Naive thymus-derived CD4-positive, alpha-beta T cell (primary cell): ENCODE results near the gene NT5C1B. TPM values are rescaled to one million over a fixed set of nuclear protein-coding genes. Genes with fewer than 3 reads are reported as not detected.

Source experiments
- ATAC-seq: fragments of 150-1000 bp; cut with Tn5 transposase; 2 replicates; pipeline ENCODE4 v1.10.0; 2021; ENCODE audit warnings: mild to moderate bottlenecking, moderate library complexity
- CTCF ChIA-PET: fragments of 350-600 bp; sonication (Branson Sonifier 250); formaldehyde crosslinking; loops from one replicate; lab custom pipeline; 2021; ENCODE audit warnings: antibody characterized with exemption; lab: Charles Lee
- POLR2A ChIA-PET: fragments of 350-600 bp; sonication (Branson Sonifier 250); formaldehyde crosslinking; loops from one replicate; lab custom pipeline; 2021; ENCODE audit warnings: antibody characterized with exemption, inconsistent platforms; lab: Charles Lee
- DNase-seq, 9 donors: peaks; one replicate each; pipeline versions ENCODE4 v3.0.0 to v3.0.0-alpha.2; 2020 to 2022; ENCODE audit warnings: mixed read lengths in 1 of 9
- H3K27ac ChIP-seq: one replicate; pipeline ENCODE4 v1.7.0; 2013; ENCODE audit warnings: mild to moderate bottlenecking, low read depth, low read length, moderate library complexity
- H3K27me3 ChIP-seq, 2 donors: one replicate each; pipeline ENCODE4 v1.7.0; 2013; ENCODE audit warnings: low read length in 2 of 2, mild to moderate bottlenecking in 2 of 2, moderate library complexity in 2 of 2; ENCODE audit not compliant: control insufficient read depth in 2 of 2, insufficient read depth in 2 of 2
- H3K36me3 ChIP-seq, 3 experiments: 1 replicate in 2 of 3; 2 replicates in 1 of 3; pipeline ENCODE4 v1.7.0; 2013; ENCODE audit warnings: low read length in 3 of 3, mild to moderate bottlenecking in 3 of 3, moderate library complexity in 1 of 3; ENCODE audit not compliant: insufficient read depth in 3 of 3, control insufficient read depth in 2 of 3
- H3K4me1 ChIP-seq, 2 donors: one replicate each; pipeline ENCODE4 v1.7.0; 2013; ENCODE audit warnings: low read length in 2 of 2, mild to moderate bottlenecking in 2 of 2, moderate library complexity in 1 of 2; ENCODE audit not compliant: control insufficient read depth in 2 of 2, insufficient read depth in 2 of 2
- H3K4me3 ChIP-seq: 2 replicates; pipeline ENCODE4 v1.7.0; 2013; ENCODE audit warnings: mild to moderate bottlenecking, low read length
- H3K9me3 ChIP-seq, 3 experiments: 1 replicate in 2 of 3; 2 replicates in 1 of 3; pipeline ENCODE4 v1.7.0; 2013; ENCODE audit warnings: low read length in 3 of 3; ENCODE audit not compliant: control insufficient read depth in 2 of 3
- H3K27ac Mint-ChIP-seq, 9 donors: one replicate each; pipeline ENCODE4 v1.8.0; 2020 to 2022; ENCODE audit warnings: mixed read lengths in 9 of 9, mild to moderate bottlenecking in 8 of 9, moderate library complexity in 5 of 9, inconsistent platforms in 2 of 9
- H3K27me3 Mint-ChIP-seq, 5 donors: one replicate each; pipeline ENCODE4 v1.8.0; 2021 to 2022; ENCODE audit warnings: mixed read lengths in 5 of 5, mild to moderate bottlenecking in 1 of 5
- H3K36me3 Mint-ChIP-seq, 5 donors: one replicate each; pipeline ENCODE4 v1.8.0; 2020 to 2022; ENCODE audit warnings: mixed read lengths in 5 of 5, mild to moderate bottlenecking in 3 of 5, inconsistent platforms in 1 of 5
- H3K4me1 Mint-ChIP-seq, 7 donors: one replicate each; pipeline ENCODE4 v1.8.0; 2020 to 2022; ENCODE audit warnings: mixed read lengths in 7 of 7, mild to moderate bottlenecking in 3 of 7, inconsistent platforms in 1 of 7
- H3K4me3 Mint-ChIP-seq, 10 donors: one replicate each; pipeline ENCODE4 v1.8.0; 2020 to 2022; ENCODE audit warnings: mild to moderate bottlenecking in 10 of 10, mixed read lengths in 10 of 10, moderate library complexity in 6 of 10, inconsistent platforms in 2 of 10
- H3K9me3 Mint-ChIP-seq, 11 donors: one replicate each; pipeline ENCODE4 v1.8.0; 2020 to 2022; ENCODE audit warnings: mixed read lengths in 11 of 11, mild to moderate bottlenecking in 4 of 11, inconsistent platforms in 1 of 11, moderate library complexity in 1 of 11
- intact Hi-C, 2 donors: fragments of 100-400 bp; cut with micrococcal nuclease; formaldehyde crosslinking; loops; one replicate each; pipeline ENCODE4 v1.15.1; 2023
- polyA plus RNA-seq, 2 donors: library from polyadenylated mRNA; unstranded; fragments of 300-500 nt; fragmentation: Illumina TruSeq; gene quantifications; one replicate each; pipeline ENCODE4 v1.2.3, GENCODE V29; 2021
- total RNA-seq, 6 experiments: library from RNA in 5 of 6; stranded (reverse) in 5 of 6; gene quantifications; 1 replicate in 5 of 6; 2 replicates in 1 of 6; pipeline ENCODE4 v1.2.3 and lab custom pipeline; 2021 to 2026

NT5C1B gene
- total and polyA plus RNA-seq, 7 experiments from 2014 or later: 0.39 to 0.50 TPM; not detected in 5

DNA sequence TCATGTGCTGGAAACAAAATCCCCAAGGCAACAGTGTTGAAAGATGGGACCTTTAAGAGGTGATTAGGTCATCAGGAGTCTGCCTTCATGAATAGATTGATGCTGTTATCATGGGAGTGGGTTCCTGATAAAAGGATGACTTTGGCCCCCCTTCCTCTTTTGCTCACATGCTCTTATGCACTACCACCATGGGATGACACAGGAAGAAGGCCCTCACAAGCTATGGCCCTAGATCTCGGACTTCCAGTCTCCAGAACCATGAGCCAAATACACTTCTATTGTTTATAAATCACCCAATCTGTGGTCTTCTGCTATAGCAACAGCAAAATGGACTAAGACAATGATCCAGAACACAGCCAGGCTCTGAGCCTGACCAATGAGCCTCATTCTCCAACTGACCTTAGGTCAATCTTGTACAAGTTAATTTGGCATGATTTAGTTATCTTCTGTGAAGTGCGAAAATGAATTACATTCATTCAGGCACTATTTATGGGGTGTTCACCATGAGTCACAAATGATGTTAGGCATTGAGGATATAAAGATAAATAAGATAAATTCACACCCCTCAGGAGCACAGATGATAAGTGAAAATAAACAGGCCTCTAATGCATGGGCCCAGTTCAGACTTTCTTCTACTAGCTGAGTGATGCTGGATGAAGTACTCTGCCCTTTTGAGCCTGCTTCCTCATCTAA is 37.7 kb upstream of the NT5C1B start:
- CTCF ChIA-PET: no interaction called here

DNA sequence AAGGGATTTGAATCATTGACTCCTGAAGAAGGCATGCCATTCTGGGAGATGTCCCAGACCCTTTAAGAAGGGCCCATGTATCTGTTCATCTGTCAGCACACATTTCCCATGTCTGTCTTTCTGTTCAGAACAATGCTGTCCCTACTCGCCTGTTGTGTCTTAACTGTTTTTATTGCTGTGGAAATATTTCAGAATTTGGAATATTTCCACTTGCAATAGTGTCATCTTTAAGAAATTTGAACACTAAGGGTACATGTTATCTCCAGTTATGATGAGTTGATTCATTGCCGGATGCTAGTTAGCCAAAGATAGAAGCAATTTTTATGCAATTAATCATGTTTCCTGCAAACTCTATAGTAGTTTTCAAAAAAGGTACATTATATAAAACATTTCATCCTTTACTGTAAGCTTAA is 36.9 kb upstream of the NT5C1B start:
- H3K27me3 ChIP-seq: no peaks in the 10 kb centered on the region
- Mint-ChIP-seq H3K27ac (no peak overlapping the region), H3K9me3 (peaks cover 3 to 20% (median 8%) of the 10 kb centered on the region in 11 donors), H3K27me3 (no peaks in the 10 kb centered on the region), H3K4me3 (no peak overlapping the region), H3K4me1 (peaks cover 0 to 6% (median 0%) of the 10 kb centered on the region in 7 donors), H3K36me3 (peaks cover 0 to 42% (median 20%) of the 10 kb centered on the region in 5 donors)
- DNase-seq: no peak
- H3K4me3 ChIP-seq: no peak overlapping the region
- H3K27ac ChIP-seq: no peak overlapping the region
- ChIA-PET POLR2A (no interaction called here), CTCF (no interaction called here)
- H3K9me3 ChIP-seq: no peaks in the 10 kb centered on the region
- no peak for ATAC-seq
- intact Hi-C loops: no loop called here
- H3K4me1 ChIP-seq: no peaks in the 10 kb centered on the region
- H3K36me3 ChIP-seq: no peaks in the 10 kb centered on the region

More for the DNA sequence above, 37.7 kb upstream of the NT5C1B start:
- no peak for DNase-seq
- H3K9me3 ChIP-seq: peaks cover 0 to 8% (median 0%) of the 10 kb centered on the region in 3 experiments
- Mint-ChIP-seq H3K4me3 (no peak overlapping the region), H3K36me3 (peaks cover 0 to 49% (median 28%) of the 10 kb centered on the region in 5 donors), H3K27me3 (no peaks in the 10 kb centered on the region), H3K9me3 (peaks cover 2 to 26% (median 15%) of the 10 kb centered on the region in 11 donors), H3K4me1 (peaks cover 0 to 3% (median 0%) of the 10 kb centered on the region in 7 donors), H3K27ac (no peak overlapping the region)
- POLR2A ChIA-PET: no interaction called here
- H3K27ac ChIP-seq: no peak overlapping the region
- no peaks in the 10 kb centered on the region for H3K27me3 ChIP-seq
- H3K36me3 ChIP-seq: no peaks in the 10 kb centered on the region
- no peak for ATAC-seq
- no peak overlapping the region for H3K4me3 ChIP-seq
- intact Hi-C loops: no loop called here
- H3K4me1 ChIP-seq: no peaks in the 10 kb centered on the region

DNA sequence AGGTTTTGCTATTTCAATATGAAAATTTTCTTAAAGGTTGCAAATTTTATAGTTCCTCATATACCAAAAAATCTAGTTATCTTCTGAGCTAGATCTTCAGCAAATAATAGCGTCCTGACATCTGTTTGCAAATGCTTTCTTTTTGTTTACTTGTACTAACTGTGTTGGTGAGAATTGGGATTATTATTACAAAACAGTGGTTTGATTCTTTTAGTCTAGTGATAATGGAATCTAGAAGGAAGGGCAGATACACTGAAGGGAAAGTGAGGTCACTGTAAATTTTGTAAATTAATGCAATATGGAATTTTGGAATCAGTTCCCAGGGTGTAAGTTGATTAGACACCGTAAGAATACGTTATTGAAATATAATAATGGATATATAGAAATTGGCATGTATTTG is 36.2 kb upstream of the NT5C1B start:
- Histone ChIP-seq H3K4me3 (no peak overlapping the region), H3K27me3 (no peaks in the 10 kb centered on the region), H3K36me3 (no peaks in the 10 kb centered on the region), H3K9me3 (no peaks in the 10 kb centered on the region), H3K4me1 (no peaks in the 10 kb centered on the region), H3K27ac (no peak overlapping the region)
- ChIA-PET CTCF (no interaction called here), POLR2A (no interaction called here)
- Mint-ChIP-seq H3K4me1 (peaks cover 0 to 6% (median 0%) of the 10 kb centered on the region in 7 donors), H3K36me3 (peaks cover 0 to 35% (median 14%) of the 10 kb centered on the region in 5 donors), H3K27ac (no peak overlapping the region), H3K27me3 (no peaks in the 10 kb centered on the region), H3K4me3 (no peak overlapping the region), H3K9me3 (peaks cover under 1 to 13% (median 3%) of the 10 kb centered on the region in 11 donors)
- DNase-seq (no peak), ATAC-seq (no peak)
- intact Hi-C loops: no loop called here

DNA sequence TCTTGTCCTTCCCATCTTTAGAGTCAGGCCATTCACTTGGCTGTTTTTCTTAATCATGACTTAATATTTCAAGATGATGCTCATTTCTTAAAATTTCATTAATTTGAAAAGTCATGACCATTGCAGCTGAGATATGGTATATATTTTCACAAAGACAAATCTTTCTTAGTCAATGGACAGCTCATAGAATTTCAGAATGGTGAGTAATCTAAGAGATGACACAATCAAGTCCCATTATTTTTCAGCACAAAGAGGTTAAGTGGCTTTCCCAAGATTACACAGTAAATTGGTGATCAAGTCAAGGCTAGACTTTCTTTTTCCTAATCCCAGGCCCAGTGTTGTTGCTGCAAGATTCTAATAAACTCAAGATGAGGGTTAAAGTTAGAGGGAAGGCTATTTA is 34.4 kb upstream of the NT5C1B start:
- no peak overlapping the region for H3K27ac Mint-ChIP-seq
- DNase-seq: no peak
- H3K4me1 Mint-ChIP-seq: peaks cover 0 to 6% (median 0%) of the 10 kb centered on the region in 7 donors
- H3K4me3 ChIP-seq: no peak overlapping the region
- H3K27ac ChIP-seq: no peak overlapping the region
- ATAC-seq: no peak
- no peaks in the 10 kb centered on the region for H3K27me3 ChIP-seq
- no peaks in the 10 kb centered on the region for H3K27me3 Mint-ChIP-seq
- H3K9me3 Mint-ChIP-seq: peaks cover 0 to 17% (median 0%) of the 10 kb centered on the region in 11 donors
- H3K4me1 ChIP-seq: no peaks in the 10 kb centered on the region
- ChIA-PET CTCF (no interaction called here), POLR2A (no interaction called here)
- no peaks in the 10 kb centered on the region for H3K36me3 ChIP-seq
- intact Hi-C loops: no loop called here
- no peak overlapping the region for H3K4me3 Mint-ChIP-seq
- H3K36me3 Mint-ChIP-seq: peaks cover 0 to 30% (median 11%) of the 10 kb centered on the region in 5 donors
- no peaks in the 10 kb centered on the region for H3K9me3 ChIP-seq

DNA sequence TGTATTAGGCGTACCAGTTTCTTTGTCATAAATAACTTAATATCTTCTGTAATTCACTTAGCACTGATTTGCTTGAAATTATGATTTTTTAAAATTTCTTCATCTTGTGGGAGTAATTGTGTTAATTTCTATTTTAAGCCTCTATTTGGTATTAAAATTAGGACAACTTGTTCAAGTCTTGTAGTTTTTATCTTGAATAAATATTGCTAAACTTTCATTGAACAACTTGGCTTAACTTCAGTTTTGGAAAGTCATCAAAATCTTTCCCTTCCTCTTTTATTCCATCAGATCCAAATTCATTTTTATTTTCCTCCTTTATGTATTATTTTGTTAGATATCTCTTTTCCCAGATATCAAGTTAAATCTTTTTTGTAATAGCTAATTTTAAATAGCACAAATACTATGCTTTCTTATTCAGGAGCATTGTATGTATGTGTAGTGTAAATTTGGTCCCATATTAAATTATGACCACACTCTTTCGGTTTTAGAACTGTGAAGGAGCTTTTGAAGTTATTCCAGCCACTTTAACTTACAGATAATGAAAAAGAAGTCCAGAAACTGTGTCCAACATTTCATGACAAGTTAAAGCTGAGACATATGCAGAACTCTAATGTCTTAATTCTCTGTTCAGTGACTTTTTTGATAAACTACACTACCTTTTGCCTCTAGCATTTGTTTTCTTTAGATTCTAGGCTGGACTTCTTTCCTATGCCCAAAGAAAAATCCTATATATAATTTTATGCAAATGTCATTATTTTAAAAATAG is 31.7 kb upstream of the NT5C1B start:
- Mint-ChIP-seq H3K4me1 (peaks cover 0 to 6% (median 0%) of the 10 kb centered on the region in 7 donors), H3K36me3 (peaks cover 0 to 19% (median 11%) of the 10 kb centered on the region in 5 donors), H3K9me3 (peaks cover 0 to 11% (median 3%) of the 10 kb centered on the region in 11 donors), H3K27ac (no peak overlapping the region), H3K4me3 (no peak overlapping the region), H3K27me3 (no peaks in the 10 kb centered on the region)
- no peak for ATAC-seq
- CTCF ChIA-PET: no interaction called here
- no peak for DNase-seq
- Histone ChIP-seq H3K4me1 (no peaks in the 10 kb centered on the region), H3K36me3 (no peaks in the 10 kb centered on the region), H3K27ac (no peak overlapping the region), H3K27me3 (no peaks in the 10 kb centered on the region), H3K4me3 (no peak overlapping the region), H3K9me3 (no peaks in the 10 kb centered on the region)
- POLR2A ChIA-PET: no interaction called here
- intact Hi-C loops: no loop called here

DNA sequence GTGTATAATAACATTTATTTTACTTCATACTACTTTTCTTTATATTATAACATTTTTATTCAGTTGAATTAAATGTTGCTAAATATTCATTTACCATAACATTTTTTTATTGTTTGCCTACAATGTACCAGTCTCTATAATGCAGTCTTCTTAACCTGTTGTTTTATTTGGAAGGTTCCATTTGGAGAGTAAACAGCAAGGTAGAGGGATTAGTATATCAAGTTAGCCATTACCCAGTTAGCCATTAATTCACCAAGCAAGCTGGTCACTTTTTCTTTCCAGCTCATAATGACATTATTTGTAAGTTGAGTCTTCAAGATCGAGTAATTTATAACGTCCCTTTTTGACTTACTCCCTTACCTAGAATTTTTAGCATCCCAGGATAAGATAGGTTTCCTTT is 29.7 kb upstream of the NT5C1B start:
- no peak for DNase-seq
- POLR2A ChIA-PET: no interaction called here
- Mint-ChIP-seq H3K27ac (no peak overlapping the region), H3K4me3 (no peak overlapping the region), H3K27me3 (no peaks in the 10 kb centered on the region), H3K36me3 (peaks cover 0 to 29% (median 13%) of the 10 kb centered on the region in 5 donors), H3K9me3 (peaks cover 0 to 16% (median 4%) of the 10 kb centered on the region in 11 donors), H3K4me1 (peaks cover 0 to 6% (median 0%) of the 10 kb centered on the region in 7 donors)
- intact Hi-C loops: no loop called here
- Histone ChIP-seq H3K36me3 (no peaks in the 10 kb centered on the region), H3K4me1 (no peaks in the 10 kb centered on the region), H3K27me3 (no peaks in the 10 kb centered on the region), H3K9me3 (no peaks in the 10 kb centered on the region), H3K4me3 (no peak overlapping the region), H3K27ac (no peak overlapping the region)
- CTCF ChIA-PET: no interaction called here
- no peak for ATAC-seq
